HTERT RPE-1 (cell line): ENCODE data around the gene SLC5A9.

Experiments used
- in situ Hi-C: fragments of 300-500 bp; cut with MboI; formaldehyde crosslinking; loops from 4 replicates; pipeline ENCODE4 v1.14.3; 2020; ENCODE audit warnings: low sequenced_read_pairs

SLC5A9 gene

GRCh38 chr1:48222501-48223242 is at the start of gene SLC5A9:
Gene SLC5A9 (plus strand): TSS chr1:48222716. CDS start chr1:48222737, 21 bp downstream.
- in situ Hi-C loops = no loop called here

DNA sequence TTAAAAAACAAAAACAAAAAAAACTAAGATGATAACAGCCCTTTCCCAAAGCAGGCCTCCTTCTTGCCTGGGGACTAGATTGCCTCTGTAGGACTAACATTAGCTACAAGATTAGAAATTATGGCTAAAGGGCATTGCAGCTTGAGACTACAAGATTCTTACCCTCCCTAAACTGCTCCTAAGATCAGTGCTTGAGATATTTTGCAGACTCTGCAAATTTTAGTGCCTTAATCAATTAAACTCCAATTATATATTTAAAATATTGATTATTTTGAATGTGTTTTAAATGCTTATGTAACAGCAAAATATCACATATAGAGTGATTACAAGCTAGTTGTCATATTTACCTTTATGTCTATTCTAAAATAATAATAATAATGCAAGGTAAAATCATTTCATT is 47.4 kb upstream of the SLC5A9 start:
- in situ Hi-C loops = no loop called here

DNA sequence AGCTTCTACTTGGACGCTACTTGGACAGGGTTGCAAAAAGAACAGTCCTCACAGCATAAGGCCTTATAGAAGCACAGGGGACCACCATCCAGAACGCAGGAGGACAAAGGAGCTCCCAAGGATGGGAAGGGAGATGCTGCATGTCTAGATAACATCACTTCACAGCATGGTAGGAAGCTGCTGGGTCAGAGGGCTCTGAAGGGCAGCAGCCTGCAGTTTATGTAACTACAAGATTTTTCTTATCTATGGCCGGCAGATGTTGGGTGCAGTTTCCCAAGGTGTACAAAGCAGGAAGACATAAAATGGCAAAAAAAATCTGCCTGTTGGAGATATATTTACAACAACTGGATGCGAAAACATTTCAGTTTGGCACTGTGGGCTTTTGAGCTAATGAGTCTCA is 45.3 kb upstream of the SLC5A9 start:
- in situ Hi-C loops = no loop called here

- in situ Hi-C loops = no loop called here
Observed at GRCh38 chr1:48181669-48182367, 40.7 kb upstream of the SLC5A9 start.

DNA sequence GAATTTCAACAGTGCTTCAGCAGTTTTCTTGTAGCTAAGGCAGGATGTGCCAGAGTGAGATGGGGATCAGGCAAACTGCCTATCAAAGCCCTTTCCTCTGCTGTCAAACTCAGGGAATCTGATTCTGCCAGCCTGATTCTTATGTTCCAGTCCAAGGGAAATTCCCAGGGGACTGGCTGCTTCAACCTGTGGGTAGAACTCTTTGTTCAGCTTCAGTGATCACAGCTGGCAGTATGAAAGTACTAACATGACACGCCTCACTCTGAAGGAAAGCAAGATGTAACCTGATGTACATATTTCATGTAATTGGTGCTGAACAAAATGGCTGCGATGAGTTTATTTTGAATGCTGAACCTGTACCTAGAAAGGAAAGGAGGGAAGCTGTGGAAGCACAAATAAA is 40.1 kb upstream of the SLC5A9 start:
- in situ Hi-C loops = no loop called here

DNA sequence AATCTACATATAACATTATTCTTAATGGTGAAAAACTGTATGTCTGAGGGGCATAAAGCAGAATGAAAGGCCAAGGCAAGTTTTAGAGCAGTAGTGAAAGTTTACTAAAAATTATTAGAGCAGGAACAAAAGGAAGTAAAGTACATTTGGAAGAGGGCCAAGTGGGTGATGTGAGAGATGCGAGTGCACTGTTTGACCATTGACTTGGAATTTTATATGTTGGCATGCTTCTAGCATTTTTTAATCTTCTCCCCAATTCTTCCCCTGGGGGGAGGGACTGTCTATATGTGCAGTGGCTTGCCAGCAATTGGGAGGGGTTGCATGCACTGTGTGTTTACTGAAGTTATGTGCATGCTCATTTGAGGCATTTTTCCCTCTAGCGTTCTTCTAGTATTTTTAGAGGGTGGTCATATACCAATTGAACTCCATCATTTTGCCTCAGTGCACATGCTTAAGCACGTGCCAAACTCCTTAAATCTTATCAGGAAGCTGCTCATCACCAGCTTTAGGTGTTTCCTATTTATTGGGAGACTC is 36.1 kb upstream of the SLC5A9 start:
- in situ Hi-C loops = no loop called here

GRCh38 chr1:48187969-48188563 is 34.5 kb upstream of the SLC5A9 start:
- in situ Hi-C loops = no loop called here

GRCh38 chr1:48190881-48191280 is 31.6 kb upstream of the SLC5A9 start:
- in situ Hi-C loops = no loop called here

GRCh38 chr1:48194801-48195200 is 27.7 kb upstream of the SLC5A9 start:
- in situ Hi-C loops = no loop called here

GRCh38 chr1:48196237-48196636 is 26.3 kb upstream of the SLC5A9 start:
- in situ Hi-C loops = no loop called here

GRCh38 chr1:48198970-48199369 is 23.5 kb upstream of the SLC5A9 start:
- in situ Hi-C loops = no loop called here

DNA sequence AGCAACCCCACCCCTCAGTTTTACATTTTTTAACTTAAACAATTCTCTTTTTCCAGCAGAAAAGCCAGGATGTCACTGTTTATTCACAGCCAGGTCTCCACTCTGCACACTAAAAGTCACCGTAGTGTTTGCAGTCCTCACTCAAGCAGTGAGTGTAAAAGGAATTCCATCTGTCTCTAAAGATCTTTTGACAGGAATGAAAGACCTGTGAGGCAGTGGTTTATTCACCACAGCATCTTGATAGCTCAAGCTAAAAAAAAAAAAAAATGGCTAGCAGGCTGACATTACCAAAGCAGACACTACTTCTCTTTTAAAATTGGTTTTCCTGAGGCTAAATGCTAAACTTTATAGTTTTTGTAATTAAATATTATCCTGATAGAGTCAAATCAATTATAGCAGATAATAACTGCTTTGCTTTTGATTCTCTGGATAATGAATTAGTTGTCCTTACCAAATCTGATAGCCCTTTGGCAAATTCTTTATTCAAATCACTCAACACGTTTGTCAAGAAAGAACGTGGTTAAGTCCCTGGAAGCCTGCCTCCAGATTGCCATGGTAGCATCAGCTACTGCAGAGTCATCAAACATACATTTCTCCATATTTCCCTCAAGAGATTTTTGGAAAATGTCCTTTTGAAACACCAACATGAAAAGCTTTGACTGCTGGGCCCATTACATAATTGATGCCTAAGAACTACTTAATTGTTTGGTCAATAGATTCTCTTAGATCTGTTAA is 22.2 kb upstream of the SLC5A9 start:
- in situ Hi-C loops = no loop called here

DNA sequence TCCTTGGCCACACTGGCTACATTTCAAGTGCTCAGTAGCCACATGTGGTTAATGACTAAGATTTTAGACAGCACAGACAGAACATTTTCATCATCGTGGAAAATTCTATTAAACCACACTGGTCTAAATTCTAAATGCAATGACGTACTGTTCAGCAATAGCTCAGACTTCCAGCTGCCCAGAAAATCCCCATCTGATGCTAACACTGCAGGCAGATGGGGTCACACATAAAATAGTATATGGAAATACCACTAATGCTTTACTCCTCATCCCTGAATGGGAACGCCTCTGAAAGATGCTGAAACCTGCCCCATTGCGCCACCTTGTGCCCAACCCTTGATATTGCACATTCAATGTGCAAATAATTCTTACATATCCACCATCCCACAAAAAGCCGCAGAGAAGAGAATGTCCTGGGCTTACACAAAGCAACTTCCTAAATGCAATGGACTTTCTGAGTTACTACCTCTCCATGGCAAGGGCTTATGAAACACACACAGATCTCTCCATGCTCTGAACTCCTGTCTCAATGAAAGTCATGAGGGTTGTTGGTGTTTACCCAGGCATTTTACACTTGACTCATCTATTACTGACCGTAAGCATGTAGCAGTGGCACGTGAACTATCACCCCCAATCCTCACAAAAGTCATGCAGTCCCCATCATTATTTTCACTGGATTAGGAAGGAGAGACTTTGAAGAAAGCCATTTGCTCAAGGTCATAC is 20.3 kb upstream of the SLC5A9 start:
- in situ Hi-C loops = no loop called here

DNA sequence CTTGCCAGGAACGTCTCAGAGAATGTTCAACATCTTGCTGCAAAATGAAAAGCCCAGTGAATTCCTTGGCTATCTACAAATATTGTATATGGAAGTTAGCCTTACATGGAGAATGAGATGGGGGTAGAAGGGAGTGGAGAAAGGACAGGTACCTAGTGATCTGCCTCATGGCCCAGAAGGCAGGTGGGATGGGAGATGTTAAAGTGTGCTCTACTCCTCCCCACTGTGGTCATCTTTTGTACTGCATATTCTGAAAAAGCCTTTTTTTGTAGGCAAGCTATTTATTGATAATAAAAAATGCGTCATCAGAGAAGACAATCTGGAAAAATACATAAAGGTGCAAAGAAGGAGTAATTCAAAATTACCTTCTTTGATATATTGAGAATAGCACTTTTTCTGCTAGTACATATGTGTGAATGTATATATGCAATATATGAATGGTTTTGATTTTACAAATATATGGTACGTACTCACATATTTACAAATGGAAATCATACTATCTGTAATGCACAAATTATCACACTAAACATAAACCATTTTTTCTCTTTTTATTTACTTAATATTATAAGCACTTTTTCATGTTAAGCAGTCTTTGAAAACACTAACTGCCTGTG is 19.1 kb upstream of the SLC5A9 start:
- in situ Hi-C loops = no loop called here

DNA sequence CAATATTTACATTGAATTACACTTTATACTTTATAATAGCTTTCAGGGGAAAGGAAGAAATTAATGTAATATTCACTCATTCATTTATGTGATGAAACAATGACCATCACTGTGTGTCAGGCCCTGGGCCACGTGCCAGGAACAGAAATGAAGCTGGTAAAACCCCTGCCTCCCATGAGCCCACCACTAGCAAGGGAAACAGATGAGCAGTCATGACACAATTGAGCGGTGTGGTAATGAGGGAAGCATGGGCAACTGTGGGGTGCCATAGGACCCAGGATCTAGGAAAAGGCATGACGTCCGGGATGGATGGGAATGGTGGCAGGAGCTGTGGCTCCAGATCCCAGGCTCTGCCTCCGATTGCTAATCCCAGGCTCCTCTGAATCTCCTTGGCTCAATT is 17.0 kb upstream of the SLC5A9 start:
- in situ Hi-C loops = no loop called here

GRCh38 chr1:48206371-48206770 is 16.1 kb upstream of the SLC5A9 start:
- in situ Hi-C loops = no loop called here

GRCh38 chr1:48207131-48207530 is 15.4 kb upstream of the SLC5A9 start:
- in situ Hi-C loops = no loop called here

DNA sequence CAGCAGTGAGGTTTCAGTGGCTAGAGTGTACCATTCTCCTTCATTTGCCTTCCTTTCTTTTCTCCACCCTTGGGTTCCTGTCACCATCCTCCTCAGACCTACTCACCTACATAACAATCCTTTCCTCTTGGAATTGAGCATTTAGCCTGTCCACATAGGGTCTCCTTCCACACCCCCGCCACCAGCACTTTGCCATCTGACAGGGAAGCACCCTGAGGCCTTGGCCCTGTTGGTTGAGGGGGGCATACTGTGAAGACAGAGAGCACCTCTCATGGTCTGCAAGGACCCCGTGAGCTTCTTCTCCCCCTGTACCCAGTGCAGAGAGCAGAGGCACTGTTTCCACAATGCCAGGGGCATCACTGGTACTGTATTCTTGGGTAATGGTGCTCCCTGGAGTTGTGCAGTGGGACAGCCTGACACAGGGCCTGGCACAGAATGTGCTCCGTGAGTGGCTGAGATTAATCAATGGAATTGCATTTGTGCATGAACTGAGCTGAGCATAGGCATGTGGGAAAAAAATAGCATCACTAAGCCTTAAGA is 14.9 kb upstream of the SLC5A9 start:
- in situ Hi-C loops = no loop called here

- in situ Hi-C loops = no loop called here
Observed at GRCh38 chr1:48208251-48208650, 14.3 kb upstream of the SLC5A9 start.

GRCh38 chr1:48208652-48209051 is 13.9 kb upstream of the SLC5A9 start:
- in situ Hi-C loops = no loop called here
